Hepatocyte (in vitro differentiated cells): ENCODE data around the gene DCC. TPM values are rescaled to one million over a fixed set of nuclear protein-coding genes. Genes with fewer than 3 reads are reported as not detected.

Experiments used
- DNase-seq: peaks from one replicate; pipeline ENCODE4 v3.0.0-alpha.2; 2016; ENCODE audit warnings: low spot score
- H2AFZ ChIP-seq: fragments of 200-600 bp; sonication (generic); 2 replicates; pipeline ENCODE4 v1.6.0; 2016; ENCODE audit warnings: antibody characterized with exemption, mild to moderate bottlenecking
- H3K27ac ChIP-seq: fragments of 200-600 bp; sonication (generic); 2 replicates; pipeline ENCODE4 v1.5.1; 2016; ENCODE audit warnings: mild to moderate bottlenecking
- H3K27me3 ChIP-seq: fragments of 200-600 bp; sonication (generic); 2 replicates; pipeline ENCODE4 v1.6.1; 2016
- H3K36me3 ChIP-seq: fragments of 200-600 bp; sonication (generic); replicated peaks from 2 replicates; pipeline ENCODE4 v1.5.1; 2016; ENCODE audit warnings: low read depth; ENCODE audit not compliant: insufficient read depth
- H3K4me1 ChIP-seq: fragments of 200-600 bp; sonication (generic); 2 replicates; pipeline ENCODE4 v1.5.1; 2016; ENCODE audit warnings: mild to moderate bottlenecking, moderate library complexity; ENCODE audit not compliant: insufficient read depth
- H3K4me2 ChIP-seq: fragments of 200-600 bp; sonication (generic); 2 replicates; pipeline ENCODE4 v1.6.0; 2016
- H3K4me3 ChIP-seq: fragments of 200-600 bp; sonication (generic); 2 replicates; pipeline ENCODE4 v1.5.1; 2016; ENCODE audit warnings: mild to moderate bottlenecking
- H3K79me2 ChIP-seq: fragments of 200-600 bp; sonication (generic); 2 replicates; pipeline ENCODE4 v1.6.0; 2017; ENCODE audit warnings: mild to moderate bottlenecking
- H3K9me2 ChIP-seq: fragments of 200-600 bp; sonication (generic); replicated peaks from 2 replicates; pipeline ENCODE4 v1.6.0; 2017; ENCODE audit warnings: mild to moderate bottlenecking; ENCODE audit not compliant: insufficient read depth
- H3K9me3 ChIP-seq: fragments of 200-600 bp; sonication (generic); 2 replicates; pipeline ENCODE4 v1.5.1; 2016; ENCODE audit warnings: low read depth, mild to moderate bottlenecking
- H4K20me1 ChIP-seq: fragments of 200-600 bp; sonication (generic); 2 replicates; pipeline ENCODE4 v1.6.0; 2016; ENCODE audit warnings: mild to moderate bottlenecking; ENCODE audit not compliant: insufficient read depth, poor library complexity, severe bottlenecking
- EZH2 ChIP-seq: fragments of 200-600 bp; sonication (generic); IDR thresholded peaks from 2 replicates; pipeline ENCODE4 v1.6.1; 2016; ENCODE audit warnings: antibody characterized with exemption, mild to moderate bottlenecking, borderline replicate concordance
- EZH2phosphoT487 ChIP-seq: fragments of 200-600 bp; sonication (generic); IDR thresholded peaks from one replicate; pipeline ENCODE4 v1.6.1; 2018; ENCODE audit warnings: antibody characterized with exemption, mild to moderate bottlenecking, low read depth, moderate library complexity; ENCODE audit not compliant: unreplicated experiment, severe bottlenecking
- WGBS: methylation state at CpG from one replicate; pipeline ENCODE4 v1.1.6; 2016; ENCODE audit warnings: low lambda C conversion rate; ENCODE audit errors: missing lambda C conversion rate; 5-methylcytosine and 5-hydroxymethylcytosine counted together
- polyA plus RNA-seq: library from polyadenylated mRNA; unstranded; fragments of >200 nt; fragmentation: Nextera tagmentation; extraction: Ambion mirVana; gene quantifications from 2 replicates; pipeline ENCODE4 v1.2.1, GENCODE V29; 2016
- total RNA-seq: library from RNA; depleted of rRNA; stranded (reverse); fragments of >200 nt; gene quantifications from 2 replicates; pipeline ENCODE4 v1.2.3, GENCODE V29; 2014
- TF ChIP-seq, protein P1 (sequence below): fragments of 200-600 bp; sonication (generic); IDR thresholded peaks from 2 replicates; pipeline ENCODE4 v1.5.1; 2016; ENCODE audit warnings: antibody characterized with exemption, mild to moderate bottlenecking; ENCODE audit not compliant: poor library complexity

The DCC gene
- total and polyA plus RNA-seq, 2 experiments from 2014 or later: 1.0 to 3.5 TPM

GRCh38 chr18:52367953-52368742 is 28.2 kb downstream of the DCC start:
- H3K27me3 ChIP-seq: no peaks in the 10 kb centered on the region
- no peaks in the 10 kb centered on the region for H3K79me2 ChIP-seq
- H3K36me3 ChIP-seq: no peaks in the 10 kb centered on the region
- H3K27ac ChIP-seq: no peak overlapping the region
- H4K20me1 ChIP-seq: no peaks in the 10 kb centered on the region
- H3K4me1 ChIP-seq: no peaks in the 10 kb centered on the region
- no peak overlapping the region for H3K4me2 ChIP-seq
- no peaks in the 10 kb centered on the region for H3K9me2 ChIP-seq
- 76% methylated on average over 3 of the region's 3 CpGs for WGBS
- no peak overlapping the region for H3K4me3 ChIP-seq
- no peak overlapping the region for H2AFZ ChIP-seq
- no peaks in the 10 kb centered on the region for H3K9me3 ChIP-seq
- TF ChIP-seq, protein P1, sequence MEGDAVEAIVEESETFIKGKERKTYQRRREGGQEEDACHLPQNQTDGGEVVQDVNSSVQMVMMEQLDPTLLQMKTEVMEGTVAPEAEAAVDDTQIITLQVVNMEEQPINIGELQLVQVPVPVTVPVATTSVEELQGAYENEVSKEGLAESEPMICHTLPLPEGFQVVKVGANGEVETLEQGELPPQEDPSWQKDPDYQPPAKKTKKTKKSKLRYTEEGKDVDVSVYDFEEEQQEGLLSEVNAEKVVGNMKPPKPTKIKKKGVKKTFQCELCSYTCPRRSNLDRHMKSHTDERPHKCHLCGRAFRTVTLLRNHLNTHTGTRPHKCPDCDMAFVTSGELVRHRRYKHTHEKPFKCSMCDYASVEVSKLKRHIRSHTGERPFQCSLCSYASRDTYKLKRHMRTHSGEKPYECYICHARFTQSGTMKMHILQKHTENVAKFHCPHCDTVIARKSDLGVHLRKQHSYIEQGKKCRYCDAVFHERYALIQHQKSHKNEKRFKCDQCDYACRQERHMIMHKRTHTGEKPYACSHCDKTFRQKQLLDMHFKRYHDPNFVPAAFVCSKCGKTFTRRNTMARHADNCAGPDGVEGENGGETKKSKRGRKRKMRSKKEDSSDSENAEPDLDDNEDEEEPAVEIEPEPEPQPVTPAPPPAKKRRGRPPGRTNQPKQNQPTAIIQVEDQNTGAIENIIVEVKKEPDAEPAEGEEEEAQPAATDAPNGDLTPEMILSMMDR: no peak
- TF ChIP-seq EZH2: no peak
- no peak for TF ChIP-seq EZH2phosphoT487
- DNase-seq: no peak

DNA sequence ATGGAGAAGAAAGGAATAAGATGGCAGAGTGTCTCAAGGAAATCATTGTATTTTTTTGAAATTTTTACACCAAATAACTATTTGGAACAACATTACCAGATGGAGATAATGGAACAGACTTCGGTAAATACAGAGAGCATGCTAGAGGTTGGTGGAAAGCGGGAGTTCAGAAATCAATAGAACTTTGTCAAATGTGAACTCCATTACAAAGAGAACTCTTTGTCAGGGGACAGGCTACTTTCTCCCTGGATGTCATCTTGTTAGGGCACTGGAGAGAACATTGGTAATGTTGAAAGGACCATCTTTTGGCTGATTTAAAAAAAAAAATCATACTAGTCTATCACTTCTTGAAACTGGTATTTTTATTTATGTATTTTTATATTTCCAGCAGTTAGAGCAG is 30.8 kb downstream of the DCC start:
- Histone ChIP-seq H3K4me1 (no peaks in the 10 kb centered on the region), H3K79me2 (no peaks in the 10 kb centered on the region), H3K4me2 (no peak overlapping the region), H3K4me3 (no peak overlapping the region), H3K27me3 (no peaks in the 10 kb centered on the region), H3K36me3 (no peaks in the 10 kb centered on the region), H3K27ac (no peak overlapping the region), H3K9me2 (no peaks in the 10 kb centered on the region), H2AFZ (no peak overlapping the region), H4K20me1 (no peaks in the 10 kb centered on the region), H3K9me3 (no peaks in the 10 kb centered on the region)
- no peak for DNase-seq
- WGBS: 79% methylated on average over 2 of the region's 2 CpGs
- no peak for TF ChIP-seq EZH2phosphoT487
- TF ChIP-seq, protein P1: no peak
- no peak for TF ChIP-seq EZH2

- DNase-seq: no peak
- 50% methylated on average over 1 of the region's 1 CpG for WGBS
- Histone ChIP-seq H3K9me3 (no peaks in the 10 kb centered on the region), H3K79me2 (no peaks in the 10 kb centered on the region), H3K36me3 (no peaks in the 10 kb centered on the region), H4K20me1 (no peaks in the 10 kb centered on the region), H3K4me3 (no peak overlapping the region), H3K27me3 (no peaks in the 10 kb centered on the region), H2AFZ (no peak overlapping the region), H3K27ac (no peak overlapping the region), H3K9me2 (no peaks in the 10 kb centered on the region), H3K4me1 (peaks cover 5% of the 10 kb centered on the region), H3K4me2 (no peak overlapping the region)
- TF ChIP-seq, protein P1: no peak
- TF ChIP-seq EZH2 (no peak), EZH2phosphoT487 (no peak)
These were observed 36.1 kb downstream of the DCC start for GRCh38 chr18:52376104-52376503.
